Activated T-cell treated with anti-CD3 and anti-CD28 coated beads, Interleukin-2, amount 50 U/mL, for 4 hours (primary cell): ENCODE results near the gene PDZK1. TPM values are rescaled to one million over a fixed set of nuclear protein-coding genes. Genes with fewer than 3 reads are reported as not detected.
A peak's percentile ranks its signal among the peaks of the same experiment; 100 is the strongest.
"Not testable (repeated sequence)": the region's sequence is repeated elsewhere in the genome, so short reads cannot be mapped to it uniquely, and the experiment has no call there.

Experiments
- ATAC-seq, 2 donors: fragments of 200-7000 bp; cut with Tn5 transposase; one replicate each; pipeline ENCODE4 v1.10.0; 2021
- DNase-seq: peaks from one replicate; pipeline ENCODE4 v3.0.0-alpha.2; 2020
- H3K27me3 Mint-ChIP-seq: one replicate; pipeline ENCODE4 v1.8.0; 2021; ENCODE audit warnings: low read depth, mixed read lengths
- H3K36me3 Mint-ChIP-seq: one replicate; pipeline ENCODE4 v1.8.0; 2022; ENCODE audit warnings: mixed read lengths; ENCODE audit not compliant: insufficient read depth
- H3K4me1 Mint-ChIP-seq: one replicate; pipeline ENCODE4 v1.8.0; 2021; ENCODE audit warnings: low read depth, mixed read lengths
- H3K4me3 Mint-ChIP-seq: one replicate; pipeline ENCODE4 v1.8.0; 2021; ENCODE audit warnings: mild to moderate bottlenecking, moderate library complexity, mixed read lengths
- H3K9me3 Mint-ChIP-seq: one replicate; pipeline ENCODE4 v1.8.0; 2021; ENCODE audit warnings: mixed read lengths
- total RNA-seq, 3 donors: library from RNA; stranded (reverse); gene quantifications; one replicate each; pipeline ENCODE4 v1.2.1, GENCODE V29; 2021

The PDZK1 gene
- total RNA-seq, 3 donors from 2014 or later: 0.08 TPM; not detected in 2

- not testable (repeated sequence) for H3K4me3 Mint-ChIP-seq, H3K4me1 Mint-ChIP-seq, DNase-seq, H3K27me3 Mint-ChIP-seq, H3K36me3 Mint-ChIP-seq, H3K9me3 Mint-ChIP-seq
- ATAC-seq: peak; percentile 74 to 84
Measured at GRCh38 chr1:145643990-145644389, 63.2 kb downstream of the PDZK1 start.

DNA sequence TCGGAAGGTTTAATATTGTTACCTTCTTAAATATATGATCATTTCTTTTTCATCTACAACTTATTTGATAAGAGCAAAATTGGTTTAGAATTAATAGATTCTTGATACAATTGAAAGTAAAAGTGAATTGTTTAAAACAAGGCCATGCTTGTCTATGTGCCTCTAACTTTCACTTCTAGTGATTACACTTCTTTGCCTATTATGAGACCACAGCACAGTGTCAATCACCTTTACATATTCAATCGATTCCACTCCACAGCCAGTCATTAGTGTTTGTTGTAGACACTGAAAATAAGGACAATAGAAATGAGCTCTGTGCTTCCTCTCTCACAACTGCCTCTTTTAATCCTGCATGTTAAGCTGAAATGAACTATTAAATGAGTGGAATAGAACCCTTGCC is 65.3 kb downstream of the PDZK1 start:
- not testable (repeated sequence) for ATAC-seq, H3K36me3 Mint-ChIP-seq, H3K4me1 Mint-ChIP-seq, DNase-seq, H3K9me3 Mint-ChIP-seq, H3K27me3 Mint-ChIP-seq, H3K4me3 Mint-ChIP-seq

GRCh38 chr1:145636237-145636636 is 70.9 kb downstream of the PDZK1 start:
- H3K4me1 Mint-ChIP-seq, H3K9me3 Mint-ChIP-seq, ATAC-seq, H3K27me3 Mint-ChIP-seq, DNase-seq, H3K4me3 Mint-ChIP-seq, H3K36me3 Mint-ChIP-seq: not testable (repeated sequence)

DNA sequence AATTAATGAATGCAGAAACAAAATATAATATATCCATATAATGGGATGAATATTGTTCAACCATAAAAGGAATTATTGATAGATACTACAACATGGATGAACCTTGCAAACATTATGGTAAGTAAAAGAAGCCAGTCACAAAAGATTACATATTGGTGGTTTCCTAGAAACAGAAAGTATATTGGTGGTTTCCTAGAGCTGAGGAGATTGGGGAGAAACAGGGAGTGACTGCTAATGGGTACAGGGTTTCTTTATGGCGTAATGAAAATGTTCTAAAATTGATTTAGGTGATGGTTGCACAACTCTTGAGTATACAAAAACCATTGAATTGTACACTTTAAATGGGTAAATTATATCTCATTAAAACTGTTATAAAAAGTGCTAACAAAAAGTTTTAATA is 85.0 kb downstream of the PDZK1 start:
- not testable (repeated sequence) for H3K27me3 Mint-ChIP-seq, H3K9me3 Mint-ChIP-seq, ATAC-seq

More for the DNA sequence above, 85.0 kb downstream of the PDZK1 start:
- not testable (repeated sequence) for DNase-seq, H3K4me3 Mint-ChIP-seq, H3K36me3 Mint-ChIP-seq, H3K4me1 Mint-ChIP-seq

Other genes with a start within 250 kb of the PDZK1 start
- 10 to 100 TPM; 24.1 to 28.8 (median 28.1) TPM for gene GPR89A, start 99.4 kb downstream of the PDZK1 start, total RNA-seq
- 1 to 10 TPM; 1.7 to 6.4 (median 2.2) TPM for gene CD160, start 12.1 kb upstream of the PDZK1 start, total RNA-seq
- 10 to 100 TPM; 12.6 to 13.5 (median 12.6) TPM for gene RNF115, start 116.7 kb upstream of the PDZK1 start, total RNA-seq
- gene POLR3C, start 116.8 kb upstream of the PDZK1 start, total RNA-seq: 10 to 100 TPM; 55.6 to 64.5 (median 55.8) TPM
- gene NUDT17, start 138.3 kb upstream of the PDZK1 start, total RNA-seq: 1 to 10 TPM; 2.1 to 3.1 (median 2.8) TPM
- 10 to 100 TPM; 10.6 to 14.2 (median 12.0) TPM for gene PIAS3, start 151.7 kb upstream of the PDZK1 start, total RNA-seq
- under 1 TPM; 0.05 to 0.42 (median 0.10) TPM for gene ANKRD35, start 178.5 kb upstream of the PDZK1 start, total RNA-seq
- gene ITGA10, start 202.7 kb upstream of the PDZK1 start, total RNA-seq: 1 to 10 TPM; 1.2 to 1.4 (median 1.2) TPM
- 10 to 100 TPM; 26.3 to 28.6 (median 28.0) TPM for gene PEX11B, start 211.3 kb upstream of the PDZK1 start, total RNA-seq
- gene RBM8A, start 220.1 kb upstream of the PDZK1 start, total RNA-seq: 100 to 1,000 TPM; 603 to 609 (median 606) TPM